Uterus (tissue), 2 donors: ENCODE data around the gene LRP1B.

Experiments used
- POLR2A ChIP-seq, 2 donors: fragments of 450-650 bp; IDR thresholded peaks; one replicate each; pipeline ENCODE4 v1.6.1; 2016; ENCODE audit warnings: antibody characterized with exemption in 2 of 2, mild to moderate bottlenecking in 1 of 2, moderate library complexity in 1 of 2
- TF ChIP-seq, protein P1 (sequence below), 4 experiments: fragments of 200-600 bp in 2 of 4; fragments of 450-650 bp in 2 of 4; sonication (generic) in 2 of 4; IDR thresholded peaks; one replicate each; pipeline ENCODE4 v1.5.1; 2016 to 2019; ENCODE audit warnings: antibody characterized with exemption in 4 of 4, mild to moderate bottlenecking in 2 of 4, moderate library complexity in 1 of 4

DNA sequence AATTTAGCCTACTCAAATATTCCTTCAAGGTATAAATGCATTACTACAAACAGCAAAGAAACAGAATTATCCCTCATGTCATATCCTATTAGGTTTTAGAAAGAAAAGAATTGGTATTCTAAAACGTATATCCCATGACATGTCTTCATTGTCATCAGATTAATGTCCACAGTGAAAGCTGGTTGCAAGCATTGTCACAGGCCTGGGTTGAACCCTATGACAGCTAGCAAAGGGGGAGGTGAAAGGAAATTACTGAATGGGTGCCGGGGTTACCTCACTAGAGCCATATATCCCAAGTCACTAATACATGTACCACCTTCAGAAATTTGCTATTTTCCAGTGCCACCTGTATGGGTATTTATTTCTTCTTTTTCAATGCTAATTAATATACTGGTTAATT lies 1720.1 kb downstream of the LRP1B start:
- TF ChIP-seq, protein P1, sequence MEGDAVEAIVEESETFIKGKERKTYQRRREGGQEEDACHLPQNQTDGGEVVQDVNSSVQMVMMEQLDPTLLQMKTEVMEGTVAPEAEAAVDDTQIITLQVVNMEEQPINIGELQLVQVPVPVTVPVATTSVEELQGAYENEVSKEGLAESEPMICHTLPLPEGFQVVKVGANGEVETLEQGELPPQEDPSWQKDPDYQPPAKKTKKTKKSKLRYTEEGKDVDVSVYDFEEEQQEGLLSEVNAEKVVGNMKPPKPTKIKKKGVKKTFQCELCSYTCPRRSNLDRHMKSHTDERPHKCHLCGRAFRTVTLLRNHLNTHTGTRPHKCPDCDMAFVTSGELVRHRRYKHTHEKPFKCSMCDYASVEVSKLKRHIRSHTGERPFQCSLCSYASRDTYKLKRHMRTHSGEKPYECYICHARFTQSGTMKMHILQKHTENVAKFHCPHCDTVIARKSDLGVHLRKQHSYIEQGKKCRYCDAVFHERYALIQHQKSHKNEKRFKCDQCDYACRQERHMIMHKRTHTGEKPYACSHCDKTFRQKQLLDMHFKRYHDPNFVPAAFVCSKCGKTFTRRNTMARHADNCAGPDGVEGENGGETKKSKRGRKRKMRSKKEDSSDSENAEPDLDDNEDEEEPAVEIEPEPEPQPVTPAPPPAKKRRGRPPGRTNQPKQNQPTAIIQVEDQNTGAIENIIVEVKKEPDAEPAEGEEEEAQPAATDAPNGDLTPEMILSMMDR (IDR thresholded peaks at IDR 0.05), result no peak
- TF ChIP-seq POLR2A (IDR thresholded peaks at IDR 0.05), result no peak
